Cardiac fibroblast (primary cell): Measurements from ENCODE around the gene TSPEAR.
"Not testable (repeated sequence)": the region's sequence is repeated elsewhere in the genome, so short reads cannot be mapped to it uniquely, and the experiment has no call there.

Experiments used
- DNase-seq, 2 donors: peaks; one replicate each; pipeline versions ENCODE4 v3.0.0 to v3.0.0-alpha.2; 2010; ENCODE audit warnings: low read depth in 2 of 2
- H3K4me3 ChIP-seq, 2 donors: replicated peaks in 1 of 2; 1 replicate in 1 of 2; 2 replicates in 1 of 2; pipeline ENCODE4 v1.5.1; 2011; ENCODE audit warnings: low read depth in 2 of 2, low read length in 2 of 2, mild to moderate bottlenecking in 2 of 2, moderate library complexity in 1 of 2
- TF ChIP-seq, protein P1 (sequence below): IDR thresholded peaks from one replicate; pipeline ENCODE4 v1.5.1; 2011; ENCODE audit warnings: low read depth, mild to moderate bottlenecking, low read length, inconsistent platforms

TSPEAR gene

DNA sequence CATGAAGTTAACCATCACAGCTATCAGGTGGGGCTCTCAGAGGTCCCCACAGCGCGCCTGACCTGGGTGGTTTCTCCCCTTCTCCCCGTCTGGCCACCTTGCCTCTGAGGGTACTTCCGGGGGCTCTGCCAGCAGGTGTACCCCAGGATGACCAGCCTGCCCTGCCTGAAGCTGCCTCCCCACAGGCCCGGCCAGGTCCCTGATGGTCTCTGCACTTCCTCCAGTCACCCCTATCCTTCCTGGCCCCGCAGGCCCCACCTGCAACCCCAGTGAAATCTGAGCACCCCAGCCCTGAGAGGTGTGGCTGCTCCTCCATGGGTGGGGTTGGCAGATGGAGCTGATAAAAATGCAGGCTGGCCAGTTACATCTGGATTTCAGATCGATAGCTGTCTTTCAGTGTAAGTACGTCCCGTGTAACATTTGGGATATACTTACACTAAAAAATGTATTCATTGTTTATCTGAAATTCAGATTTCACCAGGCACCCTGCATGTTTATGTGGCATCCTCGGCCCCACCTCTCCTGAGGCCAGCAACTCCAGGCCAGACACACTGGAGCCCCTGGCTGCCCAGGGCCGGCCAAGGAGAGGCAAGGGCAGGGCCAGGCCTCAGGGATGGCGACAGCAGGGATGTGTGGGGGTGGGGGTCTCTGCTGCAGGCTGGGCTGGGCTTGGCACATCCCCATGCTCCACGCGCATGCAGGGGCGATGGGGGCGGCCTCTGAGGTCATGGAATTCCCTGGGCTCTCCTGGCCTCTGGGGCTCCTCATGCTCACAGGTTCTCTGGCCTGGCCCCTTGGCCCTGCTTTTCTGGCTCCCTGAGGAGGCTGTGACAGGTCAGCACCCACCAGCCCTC, 230.9 kb downstream of the TSPEAR start:
- no peak overlapping the region for H3K4me3 ChIP-seq
- TF ChIP-seq, protein P1, sequence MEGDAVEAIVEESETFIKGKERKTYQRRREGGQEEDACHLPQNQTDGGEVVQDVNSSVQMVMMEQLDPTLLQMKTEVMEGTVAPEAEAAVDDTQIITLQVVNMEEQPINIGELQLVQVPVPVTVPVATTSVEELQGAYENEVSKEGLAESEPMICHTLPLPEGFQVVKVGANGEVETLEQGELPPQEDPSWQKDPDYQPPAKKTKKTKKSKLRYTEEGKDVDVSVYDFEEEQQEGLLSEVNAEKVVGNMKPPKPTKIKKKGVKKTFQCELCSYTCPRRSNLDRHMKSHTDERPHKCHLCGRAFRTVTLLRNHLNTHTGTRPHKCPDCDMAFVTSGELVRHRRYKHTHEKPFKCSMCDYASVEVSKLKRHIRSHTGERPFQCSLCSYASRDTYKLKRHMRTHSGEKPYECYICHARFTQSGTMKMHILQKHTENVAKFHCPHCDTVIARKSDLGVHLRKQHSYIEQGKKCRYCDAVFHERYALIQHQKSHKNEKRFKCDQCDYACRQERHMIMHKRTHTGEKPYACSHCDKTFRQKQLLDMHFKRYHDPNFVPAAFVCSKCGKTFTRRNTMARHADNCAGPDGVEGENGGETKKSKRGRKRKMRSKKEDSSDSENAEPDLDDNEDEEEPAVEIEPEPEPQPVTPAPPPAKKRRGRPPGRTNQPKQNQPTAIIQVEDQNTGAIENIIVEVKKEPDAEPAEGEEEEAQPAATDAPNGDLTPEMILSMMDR: no peak
- no peak for DNase-seq

DNA sequence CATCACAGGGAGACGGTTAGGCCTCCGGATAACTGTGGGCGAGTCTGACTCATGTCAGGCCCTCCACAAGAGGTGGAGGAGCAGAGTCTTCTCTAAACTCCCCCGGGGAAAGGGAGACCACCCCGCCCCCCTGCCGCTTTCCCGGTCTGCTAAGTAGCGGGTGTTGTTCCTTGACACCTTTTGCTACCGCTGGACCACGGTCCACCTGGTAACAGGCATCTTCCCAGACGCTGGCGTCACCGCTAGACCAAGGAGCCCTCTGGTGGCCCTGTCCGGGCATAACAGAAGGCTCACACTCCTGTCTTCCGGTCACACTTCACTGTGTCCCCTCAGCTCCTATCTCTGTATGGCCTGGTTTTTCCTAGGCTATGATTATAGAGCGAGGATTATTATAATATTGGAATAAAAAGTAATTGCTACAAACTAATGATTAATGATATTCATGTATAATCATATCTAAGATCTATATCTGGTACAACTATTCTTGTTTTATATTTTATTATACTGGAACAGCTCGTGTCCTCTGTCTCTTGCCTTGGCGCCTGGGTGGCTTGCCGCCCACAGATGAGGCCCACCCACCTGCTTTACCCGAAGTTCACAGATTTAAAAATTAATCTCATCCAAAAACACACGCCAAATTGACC, 231.7 kb downstream of the TSPEAR start:
- TF ChIP-seq, protein P1: peak; percentile 60
- DNase-seq: peak; percentile 17 to 32
- not testable (repeated sequence) for H3K4me3 ChIP-seq

DNA sequence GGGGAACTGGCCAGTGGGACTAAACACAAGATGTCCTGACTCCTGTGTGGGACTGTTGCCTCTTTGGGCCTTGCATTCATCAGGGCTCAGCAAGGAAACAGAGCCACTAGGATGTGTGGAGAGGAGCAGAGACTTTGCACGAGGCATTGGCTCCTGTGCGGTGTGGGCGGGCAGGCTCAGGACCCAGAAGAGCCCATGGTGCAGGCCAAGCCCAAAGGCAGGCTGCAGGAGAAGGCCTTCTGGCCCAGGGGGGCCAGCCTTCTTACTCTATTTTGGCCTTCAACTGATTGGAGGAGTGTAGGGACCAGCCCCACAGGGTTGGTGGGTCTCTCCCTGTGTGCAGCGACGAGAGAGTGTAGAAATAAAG, 232.6 kb downstream of the TSPEAR start:
- TF ChIP-seq, protein P1: no peak
- DNase-seq: no peak
- no peak overlapping the region for H3K4me3 ChIP-seq

DNA sequence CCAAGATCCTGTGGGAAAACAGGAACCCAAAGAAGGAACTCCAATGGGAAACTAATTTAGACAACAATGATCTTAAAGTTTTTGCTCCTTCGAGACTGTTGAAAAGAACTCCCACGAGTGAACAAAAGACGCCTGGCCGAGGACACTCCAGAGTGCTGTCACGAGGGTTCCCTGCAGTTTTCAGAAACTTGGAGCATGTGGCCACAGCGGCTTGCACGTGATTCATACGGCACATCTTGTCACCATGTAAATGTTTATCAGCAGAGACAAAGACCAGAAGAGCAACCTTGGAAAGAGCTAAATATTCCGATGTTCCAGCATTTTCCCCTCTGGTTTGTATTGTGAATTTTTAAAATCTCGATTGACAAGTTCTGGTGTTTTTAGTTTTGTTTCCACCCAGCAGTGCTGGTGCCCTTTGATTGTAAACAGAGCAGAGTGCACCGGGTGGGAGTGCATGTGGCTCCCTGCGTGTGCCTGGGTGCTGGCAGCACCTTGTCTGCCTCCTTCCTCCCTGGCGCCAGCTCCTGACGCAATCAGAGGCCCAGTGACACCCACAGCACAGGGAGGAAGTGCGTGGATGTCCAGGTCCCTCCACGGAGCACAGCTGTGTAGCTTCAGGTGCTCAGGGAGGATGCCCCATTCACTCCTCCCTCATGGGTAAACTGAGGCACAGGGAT, 233.1 kb downstream of the TSPEAR start:
- DNase-seq: no peak
- TF ChIP-seq, protein P1: no peak
- no peak overlapping the region for H3K4me3 ChIP-seq

DNA sequence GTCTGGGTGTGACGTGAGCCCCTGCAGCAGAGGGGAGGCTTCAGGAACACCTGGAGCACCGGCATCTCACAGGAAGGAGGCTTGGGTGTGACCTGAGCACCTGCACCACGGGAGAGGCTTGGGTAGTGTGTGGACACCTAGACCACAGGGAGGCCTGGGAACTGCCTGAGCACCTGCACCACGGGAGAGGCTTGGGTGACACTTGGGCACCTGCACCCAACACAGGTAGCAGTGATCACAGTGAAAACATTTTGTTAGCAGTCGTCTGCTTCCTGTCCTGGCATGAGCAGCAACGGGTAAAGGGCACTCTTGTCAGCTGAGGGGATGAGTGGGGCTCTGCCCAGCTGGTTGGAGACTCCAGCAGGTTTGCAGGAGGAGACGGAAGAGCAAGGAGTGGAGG, 233.7 kb downstream of the TSPEAR start:
- TF ChIP-seq, protein P1: no peak
- H3K4me3 ChIP-seq: no peak overlapping the region
- no peak for DNase-seq

DNA sequence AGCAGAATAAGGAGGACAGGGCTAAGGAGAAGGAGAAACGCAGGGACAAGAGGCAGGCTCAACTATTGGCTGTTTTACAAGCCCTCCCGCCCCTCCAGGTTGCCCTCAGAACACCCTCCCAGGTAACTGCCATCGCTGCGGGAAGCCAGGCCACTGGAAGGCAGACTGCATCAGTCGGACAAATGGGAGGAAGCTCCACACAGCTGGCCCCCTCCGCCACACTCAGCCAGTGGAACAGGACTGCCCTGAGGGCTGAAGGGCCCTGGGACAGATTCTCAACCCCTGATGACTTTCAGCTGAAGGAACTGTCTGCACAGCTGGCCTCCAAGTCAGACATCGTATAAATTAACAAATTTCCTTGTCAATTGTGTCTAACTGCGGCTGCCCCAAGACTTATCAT, 234.2 kb downstream of the TSPEAR start:
- DNase-seq: no peak
- no peak overlapping the region for H3K4me3 ChIP-seq
- TF ChIP-seq, protein P1: no peak
